Measurements from ENCODE around the gene MRPL39. TPM values are rescaled to one million over a fixed set of nuclear protein-coding genes. Genes with fewer than 3 reads are reported as not detected.

MRPL39 gene
- total RNA-seq, 1 donor from 2014 or later, result 16.9 TPM

DNA sequence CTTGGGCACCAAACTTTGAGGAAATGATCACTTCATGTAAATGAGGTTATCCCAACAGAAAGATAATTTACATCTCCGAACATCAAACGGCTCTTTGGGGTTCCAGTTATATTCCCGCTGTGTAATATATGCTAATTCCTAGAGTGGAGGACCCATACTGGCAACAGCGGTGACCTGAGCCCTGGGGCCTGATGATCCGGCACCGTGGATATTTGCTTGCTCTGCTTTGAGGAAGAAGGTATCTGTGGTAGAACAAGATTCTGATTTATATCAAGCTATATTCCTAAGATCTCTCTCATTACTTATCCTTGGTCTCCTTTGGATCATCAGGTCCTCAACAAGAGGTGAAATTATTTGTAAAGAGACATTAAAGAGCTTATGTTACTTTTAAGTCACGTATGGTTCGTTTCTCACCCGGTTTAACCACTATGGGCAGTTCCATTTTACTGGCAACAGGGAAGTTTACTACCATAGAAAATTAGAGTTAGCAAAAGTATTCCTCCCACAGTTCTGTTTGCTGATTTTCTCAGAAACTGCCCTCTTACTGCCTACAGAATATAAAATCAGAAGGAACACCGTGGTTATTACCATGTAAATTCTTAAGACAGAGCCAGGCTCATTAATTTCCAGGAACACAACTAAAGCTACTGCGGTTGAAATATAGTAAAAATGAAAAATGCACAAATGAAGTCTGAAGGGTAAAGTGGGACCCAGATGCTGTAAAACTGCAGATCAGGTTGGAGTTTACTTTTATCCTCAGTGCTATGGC is 56.7 kb downstream of the MRPL39 start:
- ATAC-seq (no peak), DNase-seq (no peak)
- TF ChIP-seq, protein P1, sequence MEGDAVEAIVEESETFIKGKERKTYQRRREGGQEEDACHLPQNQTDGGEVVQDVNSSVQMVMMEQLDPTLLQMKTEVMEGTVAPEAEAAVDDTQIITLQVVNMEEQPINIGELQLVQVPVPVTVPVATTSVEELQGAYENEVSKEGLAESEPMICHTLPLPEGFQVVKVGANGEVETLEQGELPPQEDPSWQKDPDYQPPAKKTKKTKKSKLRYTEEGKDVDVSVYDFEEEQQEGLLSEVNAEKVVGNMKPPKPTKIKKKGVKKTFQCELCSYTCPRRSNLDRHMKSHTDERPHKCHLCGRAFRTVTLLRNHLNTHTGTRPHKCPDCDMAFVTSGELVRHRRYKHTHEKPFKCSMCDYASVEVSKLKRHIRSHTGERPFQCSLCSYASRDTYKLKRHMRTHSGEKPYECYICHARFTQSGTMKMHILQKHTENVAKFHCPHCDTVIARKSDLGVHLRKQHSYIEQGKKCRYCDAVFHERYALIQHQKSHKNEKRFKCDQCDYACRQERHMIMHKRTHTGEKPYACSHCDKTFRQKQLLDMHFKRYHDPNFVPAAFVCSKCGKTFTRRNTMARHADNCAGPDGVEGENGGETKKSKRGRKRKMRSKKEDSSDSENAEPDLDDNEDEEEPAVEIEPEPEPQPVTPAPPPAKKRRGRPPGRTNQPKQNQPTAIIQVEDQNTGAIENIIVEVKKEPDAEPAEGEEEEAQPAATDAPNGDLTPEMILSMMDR (IDR thresholded peaks at IDR 0.05), result no peak
- intact Hi-C loops (cut with DNase I), result no loop called here
- H3K9me3 ChIP-seq, result no peaks in the 10 kb centered on the region
- no peak overlapping the region for H3K27ac ChIP-seq
- H3K36me3 ChIP-seq, result no peaks in the 10 kb centered on the region
- H3K27me3 ChIP-seq (ENCODE audit: low read depth), result no peaks in the 10 kb centered on the region
- H3K4me3 ChIP-seq, result no peak overlapping the region
- no peaks in the 10 kb centered on the region for H3K4me1 ChIP-seq

DNA sequence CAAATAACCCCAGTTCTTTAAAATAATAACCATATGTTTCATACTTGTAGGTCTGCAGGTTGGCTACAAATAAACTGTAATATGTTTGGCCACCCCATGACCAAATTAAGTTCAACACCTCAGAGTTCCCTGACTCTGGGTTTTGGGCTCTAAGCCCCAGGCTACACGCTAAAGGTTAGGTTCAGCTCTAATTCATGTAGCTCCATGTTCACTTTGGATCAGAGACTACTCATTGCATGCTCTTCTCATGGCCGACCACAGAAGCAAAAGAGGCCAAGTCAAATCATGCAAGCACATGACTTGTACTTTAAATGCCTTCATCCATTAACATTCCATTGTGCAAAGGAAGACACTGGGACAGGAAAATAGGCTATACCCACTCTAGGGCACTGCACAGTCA is 66.2 kb downstream of the MRPL39 start:
- no peak overlapping the region for H3K27ac ChIP-seq
- ATAC-seq (no peak), DNase-seq (no peak)
- H3K27me3 ChIP-seq (ENCODE audit: low read depth), result no peaks in the 10 kb centered on the region
- H3K36me3 ChIP-seq, result no peaks in the 10 kb centered on the region
- TF ChIP-seq, protein P1 (IDR thresholded peaks at IDR 0.05), result no peak
- H3K4me1 ChIP-seq, result no peaks in the 10 kb centered on the region
- peaks cover 16% of the 10 kb centered on the region for H3K9me3 ChIP-seq
- intact Hi-C loops (cut with DNase I), result no loop called here
- H3K4me3 ChIP-seq, result no peak overlapping the region

DNA sequence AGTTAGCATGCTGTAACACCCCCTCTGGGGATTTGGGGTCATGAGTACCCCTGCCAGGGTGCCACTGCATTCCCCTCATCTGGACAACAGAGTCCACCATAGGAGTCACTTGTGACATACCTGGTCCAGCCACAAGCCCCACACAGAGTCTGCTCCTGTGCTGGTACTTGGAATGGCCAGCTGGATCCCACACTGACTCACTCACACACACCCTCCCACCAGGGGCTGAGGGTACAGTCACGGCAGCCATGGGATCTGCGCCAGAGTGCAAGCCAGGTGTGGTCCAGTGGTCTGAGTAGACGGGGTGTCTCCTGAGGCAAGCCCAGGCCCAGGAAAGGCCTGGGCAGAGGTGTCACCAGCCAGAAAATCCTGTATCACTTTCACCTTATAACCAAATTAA is 67.7 kb downstream of the MRPL39 start:
- ATAC-seq, result no peak
- intact Hi-C loops (cut with DNase I), result no loop called here
- DNase-seq, result no peak
- Histone ChIP-seq H3K27me3 (ENCODE audit: low read depth) (no peaks in the 10 kb centered on the region), H3K4me1 (no peaks in the 10 kb centered on the region), H3K4me3 (no peak overlapping the region), H3K9me3 (peaks cover 16% of the 10 kb centered on the region), H3K36me3 (no peaks in the 10 kb centered on the region), H3K27ac (no peak overlapping the region)
- TF ChIP-seq, protein P1 (IDR thresholded peaks at IDR 0.05), result no peak

DNA sequence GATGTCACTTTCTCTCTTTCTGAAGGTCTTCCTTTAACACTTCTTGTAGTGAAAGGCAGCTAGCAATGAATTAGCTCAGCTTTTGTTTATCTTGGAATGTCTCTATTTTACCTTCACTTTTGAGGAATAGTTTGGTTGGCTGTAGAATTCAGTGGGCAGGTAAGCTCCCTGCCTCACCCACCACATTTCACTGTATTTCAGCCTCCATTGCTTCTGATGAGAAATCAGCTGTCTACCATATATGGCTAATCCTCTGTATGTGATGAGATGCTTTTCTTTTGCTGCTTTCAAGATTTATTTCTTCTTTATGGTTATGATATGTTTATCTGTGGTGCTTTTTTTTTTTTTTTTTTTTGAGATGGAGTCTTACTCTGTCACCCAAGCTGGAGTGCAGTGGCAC is 70.1 kb downstream of the MRPL39 start:
- H3K9me3 ChIP-seq, result peaks cover 16% of the 10 kb centered on the region
- TF ChIP-seq, protein P1 (IDR thresholded peaks at IDR 0.05), result no peak
- no peak for ATAC-seq

DNA sequence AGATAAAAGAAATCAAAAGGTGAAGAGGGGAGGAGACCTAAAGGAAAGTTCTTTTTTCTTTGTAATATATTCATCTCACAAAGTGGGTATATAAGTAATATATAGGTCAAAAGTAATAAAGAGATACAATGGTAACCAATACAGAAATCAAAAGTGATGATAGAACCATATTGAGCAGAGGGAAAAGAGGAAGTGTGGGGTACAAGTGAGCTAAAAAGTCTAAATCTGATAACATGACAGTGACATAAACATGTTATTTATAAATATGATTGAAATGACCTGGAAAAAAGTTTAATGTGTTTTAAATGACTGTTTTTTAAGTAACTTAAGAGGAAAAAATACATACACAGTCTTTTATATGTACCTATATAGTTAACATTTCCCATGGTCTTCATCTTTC is 70.5 kb downstream of the MRPL39 start:
- Histone ChIP-seq H3K27me3 (ENCODE audit: low read depth) (no peaks in the 10 kb centered on the region), H3K4me3 (no peak overlapping the region), H3K36me3 (no peaks in the 10 kb centered on the region), H3K4me1 (no peaks in the 10 kb centered on the region), H3K27ac (no peak overlapping the region), H3K9me3 (peaks cover 16% of the 10 kb centered on the region)
- intact Hi-C loops (cut with DNase I), result no loop called here
- no peak for ATAC-seq
- no peak for DNase-seq
- TF ChIP-seq, protein P1 (IDR thresholded peaks at IDR 0.05), result no peak

More for the DNA sequence above, 70.1 kb downstream of the MRPL39 start:
- Histone ChIP-seq H3K4me3 (no peak overlapping the region), H3K36me3 (no peaks in the 10 kb centered on the region), H3K27me3 (ENCODE audit: low read depth) (no peaks in the 10 kb centered on the region), H3K4me1 (no peaks in the 10 kb centered on the region), H3K27ac (no peak overlapping the region)
- intact Hi-C loops (cut with DNase I), result no loop called here
- DNase-seq, result no peak
